ENCODE data around the gene SLC35F6.

GRCh38 chr2:26715528-26716270 is 48.4 kb upstream of the SLC35F6 start:
- TF ChIP-seq RCOR1 (IDR thresholded peaks at IDR 0.05; ENCODE audit: low read depth, low read length), result no peak
- TF ChIP-seq CTCF (IDR thresholded peaks at IDR 0.05), result no peak
- TF ChIP-seq EHF (CRISPR knock-in tag; IDR thresholded peaks at IDR 0.05), result no peak
- no peak for TF ChIP-seq EP300 (IDR thresholded peaks at IDR 0.05)
- TF ChIP-seq POLR2A (IDR thresholded peaks at IDR 0.05; ENCODE audit: low read length), result no peak
- TF ChIP-seq TP53 (CRISPR knock-in tag; IDR thresholded peaks at IDR 0.05), result no peak
